ENCODE results near the gene DAND5. TPM values are rescaled to one million over a fixed set of nuclear protein-coding genes. Genes with fewer than 3 reads are reported as not detected.

Gene DAND5
- total RNA-seq, 1 experiment from 2014 or later, result 0.52 TPM

DNA sequence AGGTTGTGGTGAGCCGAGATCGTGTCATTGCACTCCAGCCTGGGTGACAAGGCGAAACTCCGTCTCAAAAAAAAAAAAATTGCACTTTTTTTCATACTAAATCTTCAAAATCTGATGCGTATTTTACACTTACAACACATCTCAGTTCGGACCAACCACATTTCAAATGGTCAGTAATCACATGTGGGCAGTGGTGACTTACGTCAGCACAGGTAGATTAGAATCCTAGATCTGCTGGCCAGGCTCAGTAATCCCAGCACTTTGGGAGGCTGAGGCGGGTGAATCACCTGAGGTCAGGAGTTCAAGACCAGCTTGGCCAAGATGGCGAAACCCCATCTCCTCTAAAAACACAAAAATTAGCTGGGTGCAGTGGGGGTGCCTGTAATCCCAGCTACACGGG is 34.3 kb upstream of the DAND5 start:
- no peaks in the 10 kb centered on the region for H3K9me3 ChIP-seq (ENCODE audit: low read length)
- H3K4me3 ChIP-seq (ENCODE audit: low read length), result no peak overlapping the region
- H3K9me2 ChIP-seq (replicated peaks; ENCODE audit: insufficient read depth, low read length), result no peaks in the 10 kb centered on the region
- H3K4me2 ChIP-seq (ENCODE audit: low read depth, low read length, poor library complexity, severe bottlenecking), result no peak overlapping the region
- no peak overlapping the region for H3K27ac ChIP-seq (ENCODE audit: low read length)
- no peaks in the 10 kb centered on the region for H3K27me3 ChIP-seq (ENCODE audit: low read length)
- peaks cover 26% of the 10 kb centered on the region for H3K36me3 ChIP-seq (ENCODE audit: insufficient read depth, low read length)
- peaks cover 41% of the 10 kb centered on the region for H3K4me1 ChIP-seq (ENCODE audit: low read length)
- no peak for DNase-seq
- H3K9ac ChIP-seq (ENCODE audit: low read length), result no peak overlapping the region
- peaks cover 25% of the 10 kb centered on the region for H4K20me1 ChIP-seq (ENCODE audit: insufficient read depth, low read depth, low read length)
- H2AFZ ChIP-seq (ENCODE audit: low read length), result no peak overlapping the region
- H3K79me2 ChIP-seq (ENCODE audit: low read length), result peaks cover 52% of the 10 kb centered on the region

DNA sequence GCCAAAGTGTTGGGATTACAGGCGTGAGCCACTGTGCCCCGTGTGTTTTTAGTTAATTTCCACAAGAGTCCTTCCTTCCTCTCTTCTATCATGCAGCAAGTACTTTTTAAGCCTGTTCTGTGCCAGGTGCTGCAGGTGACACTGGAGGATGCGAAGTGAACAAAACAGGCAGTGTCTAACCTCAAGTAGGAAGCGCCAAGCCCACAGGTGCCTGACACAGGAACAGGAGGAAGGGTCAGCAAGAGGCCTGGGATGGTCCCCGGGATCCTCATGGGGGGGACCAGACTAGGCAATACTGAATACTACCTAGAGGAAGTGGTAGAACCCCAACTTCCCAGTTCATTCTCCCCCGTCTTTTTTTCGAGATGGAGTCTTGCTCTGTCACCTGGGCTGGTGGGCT is 32.8 kb upstream of the DAND5 start:
- Histone ChIP-seq H3K79me2 (ENCODE audit: low read length) (peaks cover 45% of the 10 kb centered on the region), H3K9ac (ENCODE audit: low read length) (no peak overlapping the region), H3K27me3 (ENCODE audit: low read length) (no peaks in the 10 kb centered on the region), H3K4me1 (ENCODE audit: low read length) (peaks cover 50% of the 10 kb centered on the region), H3K4me3 (ENCODE audit: low read length) (no peak overlapping the region), H3K9me3 (ENCODE audit: low read length) (no peaks in the 10 kb centered on the region), H3K4me2 (ENCODE audit: low read depth, low read length, poor library complexity, severe bottlenecking) (peak overlapping the region; percentile 83), H3K9me2 (replicated peaks; ENCODE audit: insufficient read depth, low read length) (no peaks in the 10 kb centered on the region), H3K27ac (ENCODE audit: low read length) (no peak overlapping the region), H3K36me3 (ENCODE audit: insufficient read depth, low read length) (peaks cover 28% of the 10 kb centered on the region), H2AFZ (ENCODE audit: low read length) (no peak overlapping the region), H4K20me1 (ENCODE audit: insufficient read depth, low read depth, low read length) (peaks cover 30% of the 10 kb centered on the region)
- no peak for DNase-seq

DNA sequence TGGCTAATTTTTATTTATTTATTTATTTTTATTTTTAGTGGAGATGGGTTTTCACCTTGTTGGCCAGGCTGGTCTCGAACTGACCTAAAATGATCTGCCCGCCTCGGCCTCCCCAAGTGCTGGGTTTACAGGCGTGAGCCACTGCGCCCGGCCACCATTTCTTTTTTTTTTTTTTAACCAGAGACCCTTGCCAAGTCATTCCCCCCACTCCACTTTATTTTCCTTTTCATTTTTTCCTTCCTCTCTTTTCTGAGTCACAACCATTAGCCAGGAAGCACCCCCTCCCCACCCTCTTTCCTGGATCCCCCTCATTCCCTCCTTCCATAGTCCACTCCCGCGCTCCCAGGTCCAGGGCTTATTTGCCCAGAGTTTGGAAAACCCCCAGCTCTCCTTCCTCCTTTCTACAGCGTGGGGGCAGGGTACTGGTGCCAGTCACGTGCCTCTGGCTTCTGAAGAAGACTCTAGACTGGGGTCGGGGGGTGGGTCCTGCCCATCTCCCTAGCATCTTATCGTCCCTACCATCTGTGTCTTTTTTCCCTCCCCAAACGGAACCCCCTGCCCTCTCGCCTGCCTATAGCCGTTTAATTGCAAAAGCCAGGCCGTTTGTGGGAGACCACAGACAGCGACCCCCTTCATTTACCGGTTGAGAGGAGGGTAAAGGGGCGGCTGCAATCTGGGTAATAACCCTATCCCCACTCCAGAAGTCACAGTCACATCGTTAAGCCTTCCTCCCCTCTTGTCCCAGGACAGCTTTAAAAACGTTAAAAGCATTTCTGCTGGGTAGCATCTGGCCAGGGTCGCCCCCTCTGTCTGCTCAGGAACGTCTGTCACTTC is 32.1 kb upstream of the DAND5 start:
- Histone ChIP-seq H3K4me3 (ENCODE audit: low read length) (peak overlapping the region; percentile 64), H3K79me2 (ENCODE audit: low read length) (peaks cover 38% of the 10 kb centered on the region), H3K9ac (ENCODE audit: low read length) (peak overlapping the region; percentile 74), H2AFZ (ENCODE audit: low read length) (peak overlapping the region; percentile 75; the same call in 1 of the 2 replicates), H3K27ac (ENCODE audit: low read length) (peak overlapping the region; percentile 81), H3K36me3 (ENCODE audit: insufficient read depth, low read length) (peaks cover 27% of the 10 kb centered on the region), H4K20me1 (ENCODE audit: insufficient read depth, low read depth, low read length) (peaks cover 28% of the 10 kb centered on the region), H3K4me1 (ENCODE audit: low read length) (peaks cover 42% of the 10 kb centered on the region), H3K27me3 (ENCODE audit: low read length) (no peaks in the 10 kb centered on the region), H3K9me3 (ENCODE audit: low read length) (no peaks in the 10 kb centered on the region), H3K9me2 (replicated peaks; ENCODE audit: insufficient read depth, low read length) (no peaks in the 10 kb centered on the region), H3K4me2 (ENCODE audit: low read depth, low read length, poor library complexity, severe bottlenecking) (peak overlapping the region; percentile 83)
- DNase-seq, result peak; percentile 74

DNA sequence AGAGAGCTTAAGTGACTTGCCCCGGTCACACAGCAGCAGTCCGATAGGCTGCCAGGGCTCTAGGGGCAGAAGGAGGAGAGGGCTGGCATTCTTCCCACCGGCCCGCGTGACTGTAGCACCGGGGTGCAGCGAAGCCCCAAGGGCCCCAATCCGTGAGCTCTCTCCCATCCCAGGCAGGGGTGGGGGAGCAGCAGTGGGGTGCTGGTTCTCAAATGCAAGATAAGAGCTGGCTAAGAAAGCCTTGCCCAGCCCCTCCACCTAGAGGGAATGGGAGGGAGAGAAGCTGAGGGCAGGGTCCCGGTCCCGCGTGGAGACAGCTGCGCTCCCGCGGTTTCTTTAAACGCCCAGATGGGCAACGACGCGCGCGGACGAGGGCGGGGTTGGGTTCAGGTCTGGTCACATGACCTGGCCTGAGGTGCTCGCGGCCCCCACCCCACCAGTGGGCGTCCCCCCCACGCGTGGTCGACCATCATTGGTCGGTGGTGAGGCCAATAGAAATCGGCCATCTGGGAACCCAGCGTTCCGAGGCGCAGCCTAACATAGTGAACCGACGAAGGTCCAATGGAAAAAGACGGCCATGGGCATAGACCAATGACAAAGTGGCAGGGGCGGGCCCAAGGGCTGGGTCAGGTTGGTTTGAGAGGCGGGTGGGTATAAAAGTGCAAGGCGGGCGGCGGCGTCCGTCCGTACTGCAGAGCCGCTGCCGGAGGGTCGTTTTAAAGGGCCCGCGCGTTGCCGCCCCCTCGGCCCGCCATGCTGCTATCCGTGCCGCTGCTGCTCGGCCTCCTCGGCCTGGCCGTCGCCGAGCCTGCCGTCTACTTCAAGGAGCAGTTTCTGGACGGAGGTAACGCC is 31.2 kb upstream of the DAND5 start, which contains the start of gene CALR:
Gene CALR (plus strand): TSS at position 683 of the 852 bp plus-strand sequence. CDS start 71 bp downstream, at position 754.
- Histone ChIP-seq H2AFZ (ENCODE audit: low read length) (peak within 1 kb of the TSS; percentile 75; the same call in 1 of the 2 replicates), H3K36me3 (ENCODE audit: insufficient read depth, low read length) (peaks cover 28% of the 10 kb centered on the region), H3K9me3 (ENCODE audit: low read length) (no peaks in the 10 kb centered on the region), H3K4me3 (ENCODE audit: low read length) (peak within 1 kb of the TSS; percentile 96), H3K27me3 (ENCODE audit: low read length) (no peaks in the 10 kb centered on the region), H3K9ac (ENCODE audit: low read length) (peak within 1 kb of the TSS; percentile 99), H3K9me2 (replicated peaks; ENCODE audit: insufficient read depth, low read length) (no peaks in the 10 kb centered on the region), H3K27ac (ENCODE audit: low read length) (peak within 1 kb of the TSS; percentile 86), H3K4me1 (ENCODE audit: low read length) (peaks cover 38% of the 10 kb centered on the region), H4K20me1 (ENCODE audit: insufficient read depth, low read depth, low read length) (peaks cover 22% of the 10 kb centered on the region), H3K4me2 (ENCODE audit: low read depth, low read length, poor library complexity, severe bottlenecking) (peak within 1 kb of the TSS; percentile 83), H3K79me2 (ENCODE audit: low read length) (peaks cover 29% of the 10 kb centered on the region)
- DNase-seq, result peak; percentile 100

DNA sequence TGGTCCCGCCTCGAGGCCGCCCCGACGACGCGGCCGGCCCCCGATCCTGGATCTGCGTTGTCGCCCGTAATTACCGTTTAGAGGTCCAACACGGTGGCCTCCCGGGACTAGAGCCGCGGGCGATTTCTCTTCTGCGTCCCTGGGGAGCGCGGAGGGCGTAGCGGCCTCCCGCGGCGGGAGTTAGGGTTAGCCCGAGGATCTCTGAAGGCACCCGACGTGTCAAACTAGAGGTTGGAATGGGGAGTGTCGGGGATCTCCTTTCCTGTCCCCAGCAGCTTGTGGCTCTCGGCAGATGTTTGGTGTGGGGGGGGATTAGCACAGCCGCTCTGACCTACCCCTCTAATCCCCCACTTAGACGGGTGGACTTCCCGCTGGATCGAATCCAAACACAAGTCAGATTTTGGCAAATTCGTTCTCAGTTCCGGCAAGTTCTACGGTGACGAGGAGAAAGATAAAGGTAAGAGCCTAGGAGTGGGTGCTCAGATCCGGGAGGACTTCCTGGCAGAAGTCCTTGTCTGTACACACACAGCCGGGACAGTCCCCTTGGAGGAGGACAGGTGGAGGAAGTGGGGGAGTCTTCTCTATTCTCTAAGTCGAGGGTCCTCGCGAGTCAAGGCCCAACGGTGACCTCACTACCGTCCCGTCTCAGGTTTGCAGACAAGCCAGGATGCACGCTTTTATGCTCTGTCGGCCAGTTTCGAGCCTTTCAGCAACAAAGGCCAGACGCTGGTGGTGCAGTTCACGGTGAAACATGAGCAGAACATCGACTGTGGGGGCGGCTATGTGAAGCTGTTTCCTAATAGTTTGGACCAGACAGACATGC is 30.4 kb upstream of the DAND5 start:
- peak; percentile 68 for DNase-seq
- Histone ChIP-seq H3K27me3 (ENCODE audit: low read length) (no peaks in the 10 kb centered on the region), H3K9ac (ENCODE audit: low read length) (peak overlapping the region; percentile 99), H3K79me2 (ENCODE audit: low read length) (peaks cover 24% of the 10 kb centered on the region), H3K4me1 (ENCODE audit: low read length) (peaks cover 40% of the 10 kb centered on the region), H3K4me3 (ENCODE audit: low read length) (peak overlapping the region; percentile 96), H3K9me3 (ENCODE audit: low read length) (no peaks in the 10 kb centered on the region), H3K9me2 (replicated peaks; ENCODE audit: insufficient read depth, low read length) (no peaks in the 10 kb centered on the region), H4K20me1 (ENCODE audit: insufficient read depth, low read depth, low read length) (peaks cover 22% of the 10 kb centered on the region), H2AFZ (ENCODE audit: low read length) (no peak overlapping the region), H3K4me2 (ENCODE audit: low read depth, low read length, poor library complexity, severe bottlenecking) (peak overlapping the region; percentile 83), H3K36me3 (ENCODE audit: insufficient read depth, low read length) (peaks cover 33% of the 10 kb centered on the region), H3K27ac (ENCODE audit: low read length) (peak overlapping the region; percentile 86)

DNA sequence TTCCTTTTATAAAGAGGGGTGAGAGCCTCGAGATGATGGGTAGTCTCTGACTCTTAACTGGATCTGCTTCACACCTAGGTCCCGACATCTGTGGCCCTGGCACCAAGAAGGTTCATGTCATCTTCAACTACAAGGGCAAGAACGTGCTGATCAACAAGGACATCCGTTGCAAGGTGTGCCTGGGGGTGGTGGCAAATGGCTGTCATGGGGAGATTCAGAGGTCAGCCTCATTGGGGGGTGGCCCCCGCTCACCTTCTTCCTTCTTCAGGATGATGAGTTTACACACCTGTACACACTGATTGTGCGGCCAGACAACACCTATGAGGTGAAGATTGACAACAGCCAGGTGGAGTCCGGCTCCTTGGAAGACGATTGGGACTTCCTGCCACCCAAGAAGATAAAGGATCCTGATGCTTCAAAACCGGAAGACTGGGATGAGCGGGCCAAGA is 29.4 kb upstream of the DAND5 start:
- Histone ChIP-seq H3K4me1 (ENCODE audit: low read length) (peaks cover 42% of the 10 kb centered on the region), H3K79me2 (ENCODE audit: low read length) (peaks cover 24% of the 10 kb centered on the region)
- no peak for DNase-seq

DNA sequence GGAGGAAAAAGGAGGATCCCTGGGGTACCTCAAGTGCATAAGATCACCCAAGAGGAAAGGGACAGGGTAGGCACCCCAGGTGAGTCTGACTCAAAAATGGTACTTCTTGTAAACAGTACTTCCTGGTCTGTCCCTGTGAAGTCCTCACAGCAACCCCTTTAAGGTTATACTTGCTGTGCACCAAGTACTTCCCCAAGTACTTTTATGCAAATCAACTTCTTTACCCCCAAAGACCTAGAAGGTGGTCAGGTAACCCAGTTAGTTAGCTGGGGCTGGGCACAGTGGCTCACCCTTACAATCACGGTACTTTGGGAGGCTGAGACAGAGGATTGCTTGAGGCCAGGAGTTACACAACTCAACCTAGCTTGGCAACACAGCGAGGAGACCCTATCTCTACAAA is 28.5 kb upstream of the DAND5 start:
- Histone ChIP-seq H3K4me1 (ENCODE audit: low read length) (peaks cover 42% of the 10 kb centered on the region), H3K4me3 (ENCODE audit: low read length) (peak overlapping the region; percentile 96; the same call in 1 of the 2 replicates), H3K9ac (ENCODE audit: low read length) (peak overlapping the region; percentile 99; the same call in 1 of the 2 replicates), H3K9me3 (ENCODE audit: low read length) (no peaks in the 10 kb centered on the region), H3K79me2 (ENCODE audit: low read length) (peaks cover 24% of the 10 kb centered on the region), H3K4me2 (ENCODE audit: low read depth, low read length, poor library complexity, severe bottlenecking) (peak overlapping the region; percentile 83), H4K20me1 (ENCODE audit: insufficient read depth, low read depth, low read length) (peaks cover 22% of the 10 kb centered on the region), H3K9me2 (replicated peaks; ENCODE audit: insufficient read depth, low read length) (no peaks in the 10 kb centered on the region), H3K27me3 (ENCODE audit: low read length) (no peaks in the 10 kb centered on the region), H3K27ac (ENCODE audit: low read length) (peak overlapping the region; percentile 86), H2AFZ (ENCODE audit: low read length) (no peak overlapping the region), H3K36me3 (ENCODE audit: insufficient read depth, low read length) (peaks cover 33% of the 10 kb centered on the region)
- peak; percentile 65 for DNase-seq

More for the DNA sequence above, 29.4 kb upstream of the DAND5 start:
- Histone ChIP-seq H3K4me2 (ENCODE audit: low read depth, low read length, poor library complexity, severe bottlenecking) (peak overlapping the region; percentile 83), H3K27ac (ENCODE audit: low read length) (peak overlapping the region; percentile 86), H2AFZ (ENCODE audit: low read length) (no peak overlapping the region), H3K9me2 (replicated peaks; ENCODE audit: insufficient read depth, low read length) (no peaks in the 10 kb centered on the region), H3K27me3 (ENCODE audit: low read length) (no peaks in the 10 kb centered on the region), H4K20me1 (ENCODE audit: insufficient read depth, low read depth, low read length) (peaks cover 22% of the 10 kb centered on the region), H3K36me3 (ENCODE audit: insufficient read depth, low read length) (peaks cover 33% of the 10 kb centered on the region), H3K9me3 (ENCODE audit: low read length) (no peaks in the 10 kb centered on the region), H3K9ac (ENCODE audit: low read length) (peak overlapping the region; percentile 99), H3K4me3 (ENCODE audit: low read length) (peak overlapping the region; percentile 96)

Data from Karpas-422 (cell line).